Stimulated activated CD8-positive, alpha-beta memory T cell treated with anti-CD3 and anti-CD28 coated beads, Interleukin-12 subunit alpha, Interleukin-12 subunit beta, amount 100 ng/mL, for 4 hours (primary cell): ENCODE results near the gene SLC7A11.
"Not testable (repeated sequence)": the region's sequence is repeated elsewhere in the genome, so short reads cannot be mapped to it uniquely, and the experiment has no call there.

Experiments used
- DNase-seq: peaks from one replicate; pipeline ENCODE4 v3.0.0-alpha.2; 2020; ENCODE audit warnings: low read depth

The SLC7A11 gene

DNA sequence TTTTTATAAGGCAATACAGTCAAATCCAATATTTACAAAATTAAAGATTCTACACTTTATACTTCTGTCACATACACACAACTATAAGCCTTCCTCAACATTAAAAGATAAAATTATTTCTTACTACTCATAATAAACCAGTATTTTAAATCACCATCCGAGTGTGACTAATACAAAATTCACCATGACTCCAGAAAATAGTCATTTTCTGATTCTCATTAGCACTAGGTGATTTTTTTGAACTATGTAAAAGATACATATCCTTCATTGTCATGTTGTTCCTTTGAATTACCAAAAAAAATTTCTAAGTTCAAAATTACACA, 646 bp upstream of the SLC7A11 start:
- no peak for DNase-seq

- DNase-seq = no peak
These were observed 671 bp downstream of the SLC7A11 start for GRCh38 chr4:138241281-138242075.

- no peak for DNase-seq
These were observed 2.7 kb downstream of the SLC7A11 start for GRCh38 chr4:138239491-138239890.

- no peak for DNase-seq
These were observed 3.4 kb downstream of the SLC7A11 start for GRCh38 chr4:138238521-138239292.

DNA sequence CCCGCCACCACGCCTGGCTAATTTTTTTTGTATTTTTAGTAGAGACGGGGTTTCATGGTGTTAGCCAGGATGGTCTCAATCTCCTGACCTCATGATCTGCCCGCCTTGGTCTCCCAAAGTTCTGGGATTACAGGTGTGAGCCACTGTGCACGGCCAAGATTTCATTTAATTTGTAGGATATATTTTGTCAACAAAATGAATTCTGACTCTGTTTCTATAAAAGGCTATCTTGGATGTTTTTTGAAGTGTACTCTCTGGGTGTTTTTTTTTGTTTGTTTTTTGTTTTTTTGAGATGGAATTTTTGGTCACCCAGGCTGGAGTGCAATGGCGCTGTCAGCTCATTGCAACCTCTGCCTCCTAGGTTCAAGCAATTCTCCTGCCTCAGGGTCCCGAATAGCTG, 5.0 kb downstream of the SLC7A11 start:
- not testable (repeated sequence) for DNase-seq

DNA sequence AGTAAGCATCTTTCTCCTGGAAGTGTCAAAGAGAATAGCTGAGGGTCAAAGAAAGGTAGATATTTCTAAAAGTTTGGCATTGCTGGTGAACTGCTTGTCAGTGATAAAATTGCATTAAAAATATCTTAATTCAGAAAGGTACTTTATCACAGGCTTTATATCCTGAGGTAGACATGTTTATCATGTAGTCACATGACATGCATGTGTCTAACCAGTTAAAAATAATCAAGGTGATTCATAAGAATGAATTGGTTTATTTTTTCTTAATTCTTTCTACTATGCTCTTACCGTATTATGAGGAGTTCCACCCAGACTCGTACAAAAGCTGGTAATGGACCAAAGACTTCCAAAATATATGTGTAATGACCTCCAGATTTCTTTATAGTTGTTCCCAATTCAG, 6.1 kb downstream of the SLC7A11 start:
- DNase-seq = no peak

DNA sequence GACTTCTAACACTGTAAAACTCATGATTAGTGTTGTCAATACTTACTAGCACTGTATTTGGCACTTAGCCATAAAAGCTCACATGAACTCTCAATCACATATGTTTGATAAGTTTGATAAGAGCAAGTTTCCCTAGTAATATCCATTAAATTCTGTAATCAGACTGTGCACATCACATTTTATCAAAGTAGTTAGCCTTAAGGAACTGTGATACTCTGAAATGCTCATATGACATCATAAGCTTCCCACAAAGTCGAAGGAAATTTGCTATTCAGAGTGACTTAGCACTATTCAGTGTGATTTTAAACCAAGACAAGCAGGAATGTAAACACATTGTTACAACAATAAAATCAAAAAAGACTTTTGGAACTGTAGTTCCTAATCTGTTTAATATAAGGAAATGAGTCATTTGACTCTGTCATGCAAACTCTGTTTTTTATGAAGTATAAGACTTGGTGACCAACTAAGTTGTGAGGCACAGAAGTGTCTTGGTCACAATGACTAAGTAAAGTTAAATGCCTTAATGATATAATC, 6.7 kb downstream of the SLC7A11 start:
- no peak for DNase-seq

DNA sequence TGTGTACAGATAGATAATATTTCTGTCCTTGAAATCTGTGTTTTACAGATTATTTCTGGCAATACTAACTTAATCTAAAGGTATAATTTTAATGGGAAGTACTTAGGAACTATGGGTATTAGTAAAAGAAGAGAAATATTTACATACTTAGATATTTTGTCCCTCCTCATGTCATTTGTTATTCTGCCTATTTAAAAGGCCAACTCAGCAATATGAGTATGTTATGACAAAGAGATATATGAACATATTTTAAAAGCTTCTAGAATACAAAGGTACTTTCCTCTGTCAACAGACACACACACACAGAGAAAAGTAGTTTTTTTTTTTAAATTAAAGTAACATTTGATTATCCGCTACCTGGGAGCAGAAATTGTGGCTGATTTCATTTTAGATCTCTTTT, 7.9 kb downstream of the SLC7A11 start:
- no peak for DNase-seq

GRCh38 chr4:138233313-138234034, 8.7 kb downstream of the SLC7A11 start:
- no peak for DNase-seq

GRCh38 chr4:138232364-138232763, 9.8 kb downstream of the SLC7A11 start:
- no peak for DNase-seq

DNA sequence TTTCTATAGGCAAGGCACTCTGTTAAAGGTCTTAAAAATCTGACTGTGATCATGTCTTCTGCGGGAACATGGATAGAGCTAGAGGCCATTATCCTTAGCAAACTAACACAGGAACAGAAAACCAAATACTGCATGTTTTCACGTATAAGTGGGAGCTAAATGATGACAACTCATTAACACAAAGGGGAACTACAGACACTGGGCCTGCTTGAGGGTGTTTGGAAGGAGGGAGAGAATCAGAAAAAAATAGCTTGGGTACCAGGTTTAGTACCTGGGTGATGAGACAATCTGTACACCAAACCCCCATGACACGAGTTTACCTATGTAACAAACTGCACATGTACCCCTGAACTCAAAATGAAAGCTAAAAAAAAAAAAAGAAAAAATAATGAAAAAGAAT, 12.1 kb downstream of the SLC7A11 start:
- DNase-seq = no peak

DNA sequence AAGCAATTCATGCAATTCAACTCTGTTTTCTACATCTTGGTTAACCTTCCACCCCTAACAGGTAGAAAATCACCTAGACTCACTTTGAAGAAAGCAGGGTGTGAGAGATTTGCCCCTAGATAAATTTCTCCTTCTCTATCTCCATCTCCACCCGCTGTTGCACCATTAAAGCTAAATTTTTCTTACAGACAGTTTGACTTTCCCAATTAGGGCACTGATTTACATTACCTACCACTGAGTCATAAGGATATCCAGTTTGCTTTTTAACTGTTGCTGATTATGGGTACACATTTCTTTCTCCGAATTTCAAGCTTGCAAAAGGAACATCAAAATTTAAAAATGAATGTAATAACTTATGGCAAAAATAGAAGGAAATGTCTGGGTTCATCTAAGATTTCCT, 13.0 kb downstream of the SLC7A11 start:
- DNase-seq = no peak

DNA sequence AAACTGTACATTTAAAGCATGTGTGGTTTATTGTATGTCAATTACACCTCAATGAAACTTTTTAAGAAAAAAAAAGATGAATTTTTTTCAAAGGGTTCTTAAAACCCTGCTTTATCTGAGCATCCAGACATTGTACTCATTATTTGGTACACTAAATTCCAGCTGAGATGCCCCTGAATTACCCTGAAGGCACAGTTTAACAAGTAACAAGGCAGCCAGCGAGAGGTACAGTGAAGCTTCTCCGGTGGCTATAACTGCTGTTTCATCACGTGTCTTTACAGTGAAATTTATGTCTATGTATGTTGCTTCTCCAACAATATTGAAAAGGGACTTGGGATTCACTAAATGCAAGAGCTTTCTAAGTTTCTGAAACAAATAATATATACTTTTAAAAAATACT, 15.8 kb downstream of the SLC7A11 start:
- DNase-seq = no peak

DNA sequence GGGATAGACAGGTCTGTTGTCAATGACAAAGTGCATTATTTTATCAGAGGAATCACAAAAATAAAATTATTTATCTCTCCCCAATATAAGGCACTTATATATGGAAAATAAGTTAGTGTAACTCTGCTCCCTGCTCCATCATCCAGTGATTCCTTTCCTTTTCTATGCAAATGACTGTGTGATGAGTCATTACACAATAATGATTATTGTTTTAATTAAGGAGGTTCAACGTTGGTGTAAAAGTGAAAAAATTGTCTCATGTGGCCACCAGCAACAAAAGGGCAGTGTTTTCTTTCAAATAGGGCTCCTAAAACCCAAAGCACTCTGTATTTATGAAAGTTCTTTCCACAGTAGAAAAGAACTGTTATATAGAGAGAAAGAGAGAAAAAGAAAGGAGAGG, 16.7 kb downstream of the SLC7A11 start:
- no peak for DNase-seq

DNA sequence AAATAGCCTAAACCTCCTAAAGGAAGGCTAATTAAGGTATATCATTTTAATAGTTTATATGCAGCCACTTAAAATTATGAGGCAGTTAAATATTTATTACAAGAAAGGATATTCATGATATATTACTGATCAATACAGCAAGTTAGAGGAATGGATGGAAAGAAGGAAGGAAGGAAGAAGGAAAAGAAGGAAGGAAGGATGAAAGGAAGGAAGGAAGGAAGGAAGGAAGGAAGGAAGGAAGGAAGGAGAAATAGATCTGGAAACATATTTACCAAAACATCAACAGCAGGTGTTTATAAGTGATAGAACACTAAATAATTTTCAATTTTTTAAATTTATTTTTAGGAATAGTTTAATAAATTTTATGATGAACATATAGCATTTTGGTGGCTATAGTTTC, 17.5 kb downstream of the SLC7A11 start:
- no peak for DNase-seq

- no peak for DNase-seq
These were observed 18.8 kb downstream of the SLC7A11 start for GRCh38 chr4:138223231-138223910.

DNA sequence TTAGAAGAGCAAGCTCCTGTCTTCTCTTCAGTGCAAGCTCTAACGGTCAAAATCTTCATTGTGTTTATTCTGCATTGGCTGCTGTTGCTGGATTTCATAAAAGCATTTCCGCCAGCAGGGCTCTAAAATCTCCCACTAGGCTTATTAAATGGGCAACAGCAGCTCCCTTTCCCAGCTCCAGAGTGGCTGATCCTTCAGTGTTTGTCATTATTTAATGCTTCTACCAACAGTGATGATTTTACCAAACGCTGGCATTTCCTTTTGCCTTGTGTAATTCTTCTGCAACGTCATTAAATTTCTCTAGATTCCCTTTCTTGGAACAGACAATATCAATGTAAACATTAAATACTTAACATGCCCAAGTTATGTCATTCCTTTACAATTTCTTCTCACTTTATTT, 20.1 kb downstream of the SLC7A11 start:
- DNase-seq = no peak

DNA sequence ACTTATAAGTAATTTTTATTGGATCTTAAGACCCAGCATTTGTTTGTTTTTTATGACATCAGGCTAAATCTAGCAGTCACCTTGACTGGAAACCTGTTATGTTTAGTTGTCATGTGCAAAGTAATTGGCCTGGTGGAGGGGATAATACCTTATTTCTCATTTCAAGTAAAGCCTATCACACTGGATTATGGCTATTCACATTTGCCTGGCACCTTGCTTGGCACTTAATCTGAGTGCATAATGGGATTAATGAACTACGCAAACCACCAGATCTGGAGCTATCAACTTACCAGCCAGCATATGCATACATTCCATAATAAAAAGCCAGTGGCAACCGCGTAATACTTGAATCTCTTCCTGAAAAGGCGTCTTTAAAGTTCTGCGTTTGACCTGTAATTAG, 23.2 kb downstream of the SLC7A11 start:
- no peak for DNase-seq

DNA sequence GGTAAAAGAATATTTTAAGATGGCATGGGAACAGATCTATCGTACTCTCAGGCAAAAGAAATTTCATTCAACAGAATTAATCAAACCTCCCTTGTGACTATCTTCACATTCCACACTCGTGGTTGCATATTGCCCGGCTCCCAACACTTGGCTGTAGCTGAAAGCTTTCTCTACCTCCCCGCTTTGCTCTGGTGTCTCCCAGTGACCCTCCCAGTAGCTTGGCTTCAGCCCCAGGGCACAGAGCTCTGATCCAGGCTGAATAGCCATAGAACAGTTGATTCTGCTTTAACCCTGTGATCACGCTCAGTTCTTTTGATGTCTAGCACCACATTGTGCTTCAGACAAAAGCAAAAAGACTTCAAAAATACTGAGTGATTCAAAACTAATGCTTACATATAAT, 24.6 kb downstream of the SLC7A11 start:
- no peak for DNase-seq

DNA sequence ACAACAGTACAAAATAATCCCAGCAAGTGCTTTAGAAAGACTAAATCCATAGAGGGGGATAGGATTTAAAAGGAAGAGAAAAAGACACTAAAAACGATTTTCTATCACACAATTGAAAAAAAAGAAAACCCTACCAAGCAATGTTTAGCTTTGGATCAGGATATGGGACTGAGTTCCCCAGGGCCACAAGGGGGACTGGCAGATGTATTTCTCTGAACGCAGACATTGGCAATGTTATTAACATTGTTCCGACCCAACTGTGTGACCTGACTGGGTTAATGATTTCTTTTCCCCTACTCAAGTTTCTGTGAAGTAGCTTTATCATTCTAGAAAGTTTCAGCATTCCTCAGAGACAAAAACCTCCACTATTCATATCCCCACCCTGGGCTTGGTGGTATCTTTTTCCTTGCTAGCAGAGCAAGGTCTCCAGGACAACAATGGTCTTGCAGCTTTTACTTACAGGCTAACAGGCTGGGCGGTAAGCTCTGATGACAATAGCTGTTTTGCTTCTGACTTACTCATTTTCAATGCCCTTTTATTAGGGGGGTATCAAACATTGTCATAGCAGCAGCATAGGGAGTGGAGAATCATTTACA, 25.8 kb downstream of the SLC7A11 start:
- no peak for DNase-seq

DNA sequence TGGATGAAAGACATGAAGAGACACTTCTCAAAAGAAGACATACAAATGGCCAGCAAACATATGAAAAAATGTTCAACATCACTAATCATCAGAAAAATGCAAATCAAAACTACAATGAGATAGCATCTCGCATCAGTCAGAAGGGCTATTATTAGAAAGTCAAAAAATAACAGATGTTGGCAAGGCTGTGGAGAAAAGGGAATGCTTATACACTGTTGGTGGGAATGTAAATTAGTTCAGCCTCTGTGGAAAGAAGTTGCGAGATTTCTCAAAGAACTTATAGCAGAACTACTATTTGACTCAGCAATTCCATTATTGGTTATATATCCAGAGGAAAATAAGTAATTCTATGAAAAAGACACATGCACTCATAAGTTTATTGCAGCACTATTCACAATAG, 31.6 kb downstream of the SLC7A11 start:
- DNase-seq = not testable (repeated sequence)

- DNase-seq = no peak
These were observed 33.1 kb downstream of the SLC7A11 start for GRCh38 chr4:138209094-138209493.
